Smooth muscle cell of the brain vasculature (primary cell): ENCODE measurements around the gene FAM162A.
"Not testable (repeated sequence)": the region's sequence is repeated elsewhere in the genome, so short reads cannot be mapped to it uniquely, and the experiment has no call there.

Experiments used
- DNase-seq: peaks from one replicate; pipeline ENCODE4 v3.0.0-alpha.2; 2012; ENCODE audit warnings: low read depth, low spot score

FAM162A gene

DNA sequence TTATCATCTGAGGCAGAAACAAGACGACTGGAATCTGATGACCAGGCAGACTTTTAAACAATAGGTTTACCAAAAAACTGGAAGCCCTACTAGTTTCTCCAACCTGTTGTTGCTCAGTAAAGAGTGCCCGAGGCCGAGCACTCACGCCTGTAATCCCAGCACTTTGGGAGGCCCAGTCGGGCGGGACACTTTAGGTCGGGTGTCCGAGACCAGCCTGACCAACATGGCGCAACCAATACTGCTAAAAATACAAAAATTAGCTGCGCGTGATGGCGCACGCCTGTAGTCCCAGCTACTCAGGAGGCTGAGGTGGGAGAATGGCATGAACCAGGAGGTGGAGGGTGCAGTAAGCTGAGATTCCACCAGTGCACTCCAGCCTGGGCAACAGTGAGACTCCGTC is 33.0 kb downstream of the FAM162A start:
- DNase-seq: no peak

- no peak for DNase-seq
Measured at GRCh38 chr3:122421101-122421500, 37.1 kb downstream of the FAM162A start.

DNA sequence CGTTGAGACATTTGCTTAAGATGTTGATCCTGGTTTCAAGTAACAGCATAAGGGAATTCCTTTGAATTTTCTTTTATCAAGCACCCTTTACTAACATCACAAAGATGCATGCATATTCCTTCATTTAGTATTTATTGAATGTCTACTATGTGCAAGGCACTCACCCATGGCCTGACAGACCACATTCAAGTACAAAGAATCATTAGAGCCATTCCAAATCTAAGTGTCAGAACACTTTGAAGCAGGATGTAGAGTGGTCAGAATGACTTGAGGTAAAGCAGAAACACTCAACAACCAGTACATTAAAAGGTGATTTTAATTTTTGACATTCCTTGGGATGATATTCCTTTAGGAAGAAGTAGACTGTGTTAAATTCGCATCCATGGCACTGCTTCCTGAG is 37.9 kb downstream of the FAM162A start:
- DNase-seq: no peak

DNA sequence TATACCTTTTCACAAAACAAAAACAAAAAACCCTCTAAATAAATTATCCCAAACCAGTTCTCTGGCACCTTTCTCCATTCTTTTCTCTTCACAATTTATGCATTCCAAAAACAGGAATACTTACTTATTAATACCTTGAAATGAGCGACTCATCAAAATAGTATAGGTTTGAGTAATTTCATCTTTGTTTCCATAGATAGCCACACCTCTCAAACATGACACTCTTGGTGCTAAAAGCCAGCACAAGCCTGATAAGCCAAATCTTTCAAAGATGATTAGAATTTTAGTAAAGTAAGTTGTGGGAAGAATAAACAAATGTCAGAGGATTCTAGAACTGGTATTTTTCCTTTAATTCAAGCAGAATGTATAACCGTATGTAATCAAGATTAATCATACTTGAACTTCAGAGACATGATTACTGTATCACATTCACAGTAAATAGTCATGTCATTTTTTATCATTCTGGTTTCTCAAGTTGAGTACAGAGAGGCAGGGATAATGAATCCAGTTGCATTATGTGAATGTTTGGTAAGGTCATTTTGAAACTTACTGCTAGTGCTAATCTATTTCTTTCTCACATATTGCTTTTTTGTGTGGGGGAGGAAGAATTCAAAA is 44.0 kb downstream of the FAM162A start:
- no peak for DNase-seq

- DNase-seq: no peak
Measured at GRCh38 chr3:122430371-122430770, 46.4 kb downstream of the FAM162A start.

GRCh38 chr3:122435950-122436349 is 52.0 kb downstream of the FAM162A start:
- DNase-seq: no peak

GRCh38 chr3:122443090-122443489 is 59.1 kb downstream of the FAM162A start:
- DNase-seq: no peak

- DNase-seq: not testable (repeated sequence)
Measured at GRCh38 chr3:122443762-122444490, 59.9 kb downstream of the FAM162A start.

DNA sequence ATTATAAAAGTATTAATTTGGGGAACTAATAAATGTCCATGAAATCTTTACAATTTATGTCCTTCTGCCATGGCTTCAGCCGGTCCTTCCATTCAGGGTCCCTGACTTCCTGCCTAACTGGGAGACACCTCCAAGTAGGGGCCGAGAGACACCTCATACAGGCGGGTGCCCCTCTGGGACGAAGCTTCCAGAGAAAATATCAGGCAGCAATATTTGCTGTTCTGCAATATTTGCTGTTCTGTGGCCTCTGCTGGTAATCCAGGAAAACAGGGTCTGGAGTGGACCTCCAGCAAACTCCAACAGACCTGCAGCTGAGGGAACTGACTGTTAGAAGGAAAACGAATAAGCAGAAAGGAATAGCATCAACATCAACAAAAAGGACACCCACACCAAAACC is 60.5 kb downstream of the FAM162A start:
- not testable (repeated sequence) for DNase-seq

GRCh38 chr3:122448218-122448617 is 64.2 kb downstream of the FAM162A start:
- not testable (repeated sequence) for DNase-seq

DNA sequence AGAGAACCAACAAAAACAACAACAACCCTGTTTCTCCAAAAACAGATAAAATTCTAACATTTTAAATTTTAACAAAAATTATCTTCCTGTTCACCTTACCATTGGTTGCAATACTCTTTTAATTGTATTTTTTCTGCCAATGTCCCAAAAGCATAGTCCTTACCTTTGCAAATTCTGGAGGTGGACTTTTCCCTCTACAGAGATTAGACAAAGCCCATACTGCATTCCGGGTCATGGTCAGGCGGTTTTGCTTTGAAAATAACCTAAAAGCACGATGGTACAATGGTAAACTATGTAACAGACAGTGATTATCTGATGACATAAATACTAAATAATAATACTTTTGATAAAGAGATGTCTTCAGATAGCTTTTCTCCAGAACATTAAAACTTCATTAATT is 67.4 kb downstream of the FAM162A start:
- DNase-seq: no peak

DNA sequence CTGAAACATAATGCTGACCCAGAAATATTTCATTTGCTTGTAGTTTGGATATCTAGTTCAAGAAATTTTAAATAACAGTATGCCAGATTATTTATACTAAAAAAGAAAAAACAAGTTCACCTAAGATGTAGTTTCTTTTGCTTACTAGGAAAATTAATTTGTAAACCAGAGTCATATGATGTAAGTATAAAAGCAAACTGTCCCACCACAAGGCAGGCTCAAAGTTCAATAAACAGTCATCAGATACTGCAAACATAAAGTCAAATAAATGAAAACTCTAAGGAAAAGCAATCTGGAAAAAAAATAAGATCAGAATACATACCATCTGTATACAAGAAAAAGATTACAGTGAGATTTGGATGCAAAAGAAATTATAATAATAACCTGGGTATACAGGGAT is 72.1 kb downstream of the FAM162A start:
- DNase-seq: no peak

GRCh38 chr3:122457706-122458105 is 73.7 kb downstream of the FAM162A start:
- DNase-seq: no peak

GRCh38 chr3:122458992-122459391 is 75.0 kb downstream of the FAM162A start:
- peak; percentile 39 for DNase-seq

GRCh38 chr3:122461806-122462205 is 77.8 kb downstream of the FAM162A start:
- DNase-seq: no peak
